Neural cell (in vitro differentiated cells): ENCODE measurements around the gene ESPN.

Source experiments
- EZH2 ChIP-seq: fragments of 200-600, 300-800 bp; shearing (Covaris generic), sonication (generic); IDR thresholded peaks from 2 replicates; pipeline ENCODE4 v1.6.1; 2014; ENCODE audit warnings: antibody characterized with exemption, low read length, borderline replicate concordance, mild to moderate bottlenecking; ENCODE audit not compliant: insufficient read depth, poor library complexity, severe bottlenecking
- POLR2AphosphoS5 ChIP-seq: IDR thresholded peaks from 2 replicates; pipeline ENCODE4 v1.6.1; 2012
- TAF1 ChIP-seq: IDR thresholded peaks from 2 replicates; pipeline ENCODE4 v1.6.1; 2012; ENCODE audit warnings: low read depth
- TF ChIP-seq, protein P1 (sequence below): fragments of 450-650 bp; IDR thresholded peaks from 2 replicates; pipeline ENCODE4 v1.5.1; 2014; ENCODE audit warnings: antibody characterized with exemption, mild to moderate bottlenecking, moderate library complexity; ENCODE audit not compliant: poor library complexity, severe bottlenecking
- TF ChIP-seq, protein P2 (sequence below): IDR thresholded peaks from 2 replicates; pipeline ENCODE4 v1.6.1; 2012; ENCODE audit warnings: borderline replicate concordance

DNA sequence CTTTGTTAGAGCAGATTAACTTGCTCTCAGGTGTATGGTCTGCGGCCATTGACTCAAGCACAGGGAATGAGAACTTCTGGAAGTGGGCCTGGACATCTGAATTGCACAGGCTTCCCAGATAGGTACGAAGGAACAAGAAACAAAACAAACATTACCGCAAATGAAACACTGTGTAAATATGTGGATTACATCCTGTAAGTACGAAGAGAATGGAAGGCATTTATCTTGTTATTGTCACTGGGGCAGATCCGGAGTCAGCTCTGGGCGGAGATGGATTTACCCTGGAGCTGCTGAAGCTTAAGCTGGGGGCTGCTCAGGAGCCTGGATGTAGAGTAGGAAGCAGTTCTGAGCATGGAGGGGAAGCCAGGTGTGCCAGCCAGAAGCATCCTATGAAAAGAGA lies 11.7 kb upstream of the ESPN start:
- TF ChIP-seq, protein P1, sequence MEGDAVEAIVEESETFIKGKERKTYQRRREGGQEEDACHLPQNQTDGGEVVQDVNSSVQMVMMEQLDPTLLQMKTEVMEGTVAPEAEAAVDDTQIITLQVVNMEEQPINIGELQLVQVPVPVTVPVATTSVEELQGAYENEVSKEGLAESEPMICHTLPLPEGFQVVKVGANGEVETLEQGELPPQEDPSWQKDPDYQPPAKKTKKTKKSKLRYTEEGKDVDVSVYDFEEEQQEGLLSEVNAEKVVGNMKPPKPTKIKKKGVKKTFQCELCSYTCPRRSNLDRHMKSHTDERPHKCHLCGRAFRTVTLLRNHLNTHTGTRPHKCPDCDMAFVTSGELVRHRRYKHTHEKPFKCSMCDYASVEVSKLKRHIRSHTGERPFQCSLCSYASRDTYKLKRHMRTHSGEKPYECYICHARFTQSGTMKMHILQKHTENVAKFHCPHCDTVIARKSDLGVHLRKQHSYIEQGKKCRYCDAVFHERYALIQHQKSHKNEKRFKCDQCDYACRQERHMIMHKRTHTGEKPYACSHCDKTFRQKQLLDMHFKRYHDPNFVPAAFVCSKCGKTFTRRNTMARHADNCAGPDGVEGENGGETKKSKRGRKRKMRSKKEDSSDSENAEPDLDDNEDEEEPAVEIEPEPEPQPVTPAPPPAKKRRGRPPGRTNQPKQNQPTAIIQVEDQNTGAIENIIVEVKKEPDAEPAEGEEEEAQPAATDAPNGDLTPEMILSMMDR, result no peak
- TF ChIP-seq TAF1 (no peak), EZH2 (no peak), POLR2AphosphoS5 (no peak)
- TF ChIP-seq, protein P2, sequence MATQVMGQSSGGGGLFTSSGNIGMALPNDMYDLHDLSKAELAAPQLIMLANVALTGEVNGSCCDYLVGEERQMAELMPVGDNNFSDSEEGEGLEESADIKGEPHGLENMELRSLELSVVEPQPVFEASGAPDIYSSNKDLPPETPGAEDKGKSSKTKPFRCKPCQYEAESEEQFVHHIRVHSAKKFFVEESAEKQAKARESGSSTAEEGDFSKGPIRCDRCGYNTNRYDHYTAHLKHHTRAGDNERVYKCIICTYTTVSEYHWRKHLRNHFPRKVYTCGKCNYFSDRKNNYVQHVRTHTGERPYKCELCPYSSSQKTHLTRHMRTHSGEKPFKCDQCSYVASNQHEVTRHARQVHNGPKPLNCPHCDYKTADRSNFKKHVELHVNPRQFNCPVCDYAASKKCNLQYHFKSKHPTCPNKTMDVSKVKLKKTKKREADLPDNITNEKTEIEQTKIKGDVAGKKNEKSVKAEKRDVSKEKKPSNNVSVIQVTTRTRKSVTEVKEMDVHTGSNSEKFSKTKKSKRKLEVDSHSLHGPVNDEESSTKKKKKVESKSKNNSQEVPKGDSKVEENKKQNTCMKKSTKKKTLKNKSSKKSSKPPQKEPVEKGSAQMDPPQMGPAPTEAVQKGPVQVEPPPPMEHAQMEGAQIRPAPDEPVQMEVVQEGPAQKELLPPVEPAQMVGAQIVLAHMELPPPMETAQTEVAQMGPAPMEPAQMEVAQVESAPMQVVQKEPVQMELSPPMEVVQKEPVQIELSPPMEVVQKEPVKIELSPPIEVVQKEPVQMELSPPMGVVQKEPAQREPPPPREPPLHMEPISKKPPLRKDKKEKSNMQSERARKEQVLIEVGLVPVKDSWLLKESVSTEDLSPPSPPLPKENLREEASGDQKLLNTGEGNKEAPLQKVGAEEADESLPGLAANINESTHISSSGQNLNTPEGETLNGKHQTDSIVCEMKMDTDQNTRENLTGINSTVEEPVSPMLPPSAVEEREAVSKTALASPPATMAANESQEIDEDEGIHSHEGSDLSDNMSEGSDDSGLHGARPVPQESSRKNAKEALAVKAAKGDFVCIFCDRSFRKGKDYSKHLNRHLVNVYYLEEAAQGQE, result no peak
